Measurements from ENCODE around the gene AHCTF1.

- TF ChIP-seq CTCF (IDR thresholded peaks at IDR 0.05) (no peak), POLR2A (IDR thresholded peaks at IDR 0.05) (no peak)
Measured at GRCh38 chr1:246978785-246979184, 47.0 kb upstream of the AHCTF1 start.

Data from sigmoid colon (tissue), 3 donors.